ENCODE data around the gene LAMA2.

The LAMA2 gene

DNA sequence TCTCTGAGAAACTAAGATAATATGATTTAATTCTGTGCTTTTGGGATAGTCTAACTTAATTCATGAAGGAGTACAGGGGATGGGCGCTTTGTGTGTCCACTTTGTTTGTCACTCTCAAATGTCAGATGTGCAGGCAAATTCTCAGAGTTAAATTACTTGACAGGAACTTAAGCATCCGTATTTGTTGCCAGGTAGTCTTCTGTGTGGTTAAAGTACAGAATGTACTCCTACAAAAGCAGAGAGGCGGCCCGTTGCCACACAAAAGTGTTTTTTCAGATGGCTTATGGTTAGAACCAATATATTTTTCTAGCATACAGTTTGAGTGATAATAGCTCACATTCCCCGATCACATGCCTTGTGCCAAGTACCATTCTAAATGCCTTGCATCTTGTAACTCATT is 234.4 kb downstream of the LAMA2 start:
- Histone ChIP-seq H3K4me1 (ENCODE audit: insufficient read depth, low read length) (no peaks in the 10 kb centered on the region), H3K9me3 (ENCODE audit: control insufficient read depth, insufficient read depth, low read length) (no peaks in the 10 kb centered on the region), H3K9ac (ENCODE audit: low read depth, low read length) (no peak overlapping the region), H3K36me3 (ENCODE audit: insufficient read depth, low read length) (no peaks in the 10 kb centered on the region)

DNA sequence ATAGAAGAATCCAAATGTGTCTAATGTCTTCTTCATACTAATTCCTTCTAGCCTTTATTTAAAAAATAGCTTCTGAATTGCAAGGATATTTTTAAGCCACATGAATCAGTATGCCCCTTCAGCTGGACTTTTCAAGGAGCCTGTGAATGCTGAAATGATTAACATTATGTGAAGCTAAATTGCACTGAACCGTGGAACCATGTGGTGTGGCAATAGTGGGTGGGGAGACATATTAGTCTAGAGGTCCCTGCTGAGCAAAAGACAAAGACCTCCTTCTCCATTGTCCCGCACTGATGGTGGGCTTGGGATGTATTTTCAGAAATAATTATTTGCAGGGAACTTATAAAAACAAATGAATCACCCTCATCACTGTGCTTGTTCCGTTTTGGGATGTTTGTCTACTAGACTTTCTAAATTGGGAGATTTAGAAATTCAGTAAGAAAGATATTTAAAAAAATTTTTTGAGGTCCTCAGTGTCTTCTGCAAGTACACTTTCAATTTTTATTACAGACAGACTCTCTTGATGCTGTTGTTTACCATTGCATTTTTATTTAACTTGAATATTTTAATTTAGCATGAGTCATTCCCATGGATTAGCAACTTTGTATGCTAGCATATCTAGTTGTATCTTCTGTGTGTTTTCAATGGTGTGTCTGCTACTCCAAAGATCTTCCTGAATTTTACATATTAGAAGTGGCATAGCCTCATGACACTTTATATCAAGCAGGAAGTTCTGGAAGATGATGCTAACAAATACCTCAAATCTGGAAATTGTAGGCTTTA is 238.1 kb downstream of the LAMA2 start:
- no peak overlapping the region for H3K9ac ChIP-seq (ENCODE audit: low read depth, low read length)
- no peaks in the 10 kb centered on the region for H3K9me3 ChIP-seq (ENCODE audit: control insufficient read depth, insufficient read depth, low read length)
- H3K4me1 ChIP-seq (ENCODE audit: insufficient read depth, low read length), result no peaks in the 10 kb centered on the region
- no peaks in the 10 kb centered on the region for H3K36me3 ChIP-seq (ENCODE audit: insufficient read depth, low read length)

- Histone ChIP-seq H3K4me1 (ENCODE audit: insufficient read depth, low read length) (no peaks in the 10 kb centered on the region), H3K9me3 (ENCODE audit: control insufficient read depth, insufficient read depth, low read length) (no peaks in the 10 kb centered on the region), H3K36me3 (ENCODE audit: insufficient read depth, low read length) (no peaks in the 10 kb centered on the region), H3K9ac (ENCODE audit: low read depth, low read length) (no peak overlapping the region)
These were observed 241.4 kb downstream of the LAMA2 start for GRCh38 chr6:129124347-129124746.

GRCh38 chr6:129130106-129130505 is 247.2 kb downstream of the LAMA2 start:
- no peak overlapping the region for H3K9ac ChIP-seq (ENCODE audit: low read depth, low read length)
- H3K9me3 ChIP-seq (ENCODE audit: control insufficient read depth, insufficient read depth, low read length), result no peaks in the 10 kb centered on the region
- H3K36me3 ChIP-seq (ENCODE audit: insufficient read depth, low read length), result no peaks in the 10 kb centered on the region
- no peaks in the 10 kb centered on the region for H3K4me1 ChIP-seq (ENCODE audit: insufficient read depth, low read length)

DNA sequence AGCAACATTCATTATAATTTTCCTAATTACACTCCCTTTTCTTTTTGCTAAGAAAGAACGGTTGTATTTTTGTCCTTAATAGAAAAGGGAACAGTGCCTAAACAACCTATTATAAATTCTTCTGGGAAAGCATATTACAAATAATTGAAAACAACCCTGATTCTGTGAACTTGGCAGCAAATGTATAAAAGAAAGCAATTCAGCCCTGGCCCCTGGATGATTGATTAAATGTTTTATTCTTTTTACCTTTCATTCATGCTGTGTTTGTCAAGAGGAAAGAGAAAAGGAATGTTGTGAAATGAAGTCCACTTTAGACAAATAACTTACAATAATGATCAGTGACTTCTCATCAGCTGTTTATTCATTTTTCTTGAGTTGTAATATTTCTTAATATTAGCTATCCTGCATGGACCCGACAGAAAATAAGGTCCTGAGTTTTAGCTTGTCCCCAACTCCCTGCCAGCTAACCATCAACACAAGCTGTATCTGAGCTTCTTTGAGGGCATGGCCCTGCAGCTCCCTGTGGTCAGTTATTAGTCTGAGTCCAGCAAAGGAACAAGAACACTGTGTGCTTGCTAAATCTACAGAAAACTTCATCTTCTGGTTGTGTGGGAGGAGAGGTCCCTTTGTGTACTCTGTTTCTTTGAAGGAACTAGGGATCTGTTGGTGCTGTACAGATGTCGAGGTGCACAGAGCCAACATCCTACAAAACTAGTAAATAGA is 248.2 kb downstream of the LAMA2 start:
- no peak overlapping the region for H3K9ac ChIP-seq (ENCODE audit: low read depth, low read length)
- no peaks in the 10 kb centered on the region for H3K4me1 ChIP-seq (ENCODE audit: insufficient read depth, low read length)
- no peaks in the 10 kb centered on the region for H3K36me3 ChIP-seq (ENCODE audit: insufficient read depth, low read length)
- H3K9me3 ChIP-seq (ENCODE audit: control insufficient read depth, insufficient read depth, low read length), result no peaks in the 10 kb centered on the region

DNA sequence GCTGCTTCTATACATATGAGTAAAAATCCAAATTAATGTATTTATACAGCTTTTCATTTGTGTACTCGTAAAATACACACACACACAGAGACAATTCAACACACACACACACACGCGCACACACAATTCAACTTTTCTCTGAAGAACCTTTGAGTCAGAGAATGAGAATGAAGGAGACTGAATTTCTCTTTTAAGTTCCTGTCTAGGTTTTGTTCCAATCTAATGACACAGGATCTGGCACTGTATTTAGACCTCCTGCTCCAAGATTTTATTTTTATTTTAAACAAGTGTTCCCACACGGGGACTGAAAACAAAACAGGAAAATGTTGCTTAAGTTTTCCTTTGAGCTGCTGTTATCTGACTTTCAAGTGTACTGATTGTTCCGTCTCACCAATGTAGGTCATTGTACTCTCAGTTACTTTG is 250.8 kb downstream of the LAMA2 start:
- no peaks in the 10 kb centered on the region for H3K9me3 ChIP-seq (ENCODE audit: control insufficient read depth, insufficient read depth, low read length)
- H3K9ac ChIP-seq (ENCODE audit: low read depth, low read length), result no peak overlapping the region
- no peaks in the 10 kb centered on the region for H3K36me3 ChIP-seq (ENCODE audit: insufficient read depth, low read length)
- H3K4me1 ChIP-seq (ENCODE audit: insufficient read depth, low read length), result no peaks in the 10 kb centered on the region

- Histone ChIP-seq H3K9ac (ENCODE audit: low read depth, low read length) (no peak overlapping the region), H3K9me3 (ENCODE audit: control insufficient read depth, insufficient read depth, low read length) (no peaks in the 10 kb centered on the region)
These were observed 251.6 kb downstream of the LAMA2 start for GRCh38 chr6:129134535-129134934.

GRCh38 chr6:129135451-129135850 is 252.5 kb downstream of the LAMA2 start:
- H3K4me1 ChIP-seq (ENCODE audit: insufficient read depth, low read length), result no peaks in the 10 kb centered on the region
- H3K9me3 ChIP-seq (ENCODE audit: control insufficient read depth, insufficient read depth, low read length), result no peaks in the 10 kb centered on the region
- H3K9ac ChIP-seq (ENCODE audit: low read depth, low read length), result no peak overlapping the region
- H3K36me3 ChIP-seq (ENCODE audit: insufficient read depth, low read length), result no peaks in the 10 kb centered on the region

More at GRCh38 chr6:129134535-129134934, 251.6 kb downstream of the LAMA2 start:
- H3K4me1 ChIP-seq (ENCODE audit: insufficient read depth, low read length), result no peaks in the 10 kb centered on the region
- no peaks in the 10 kb centered on the region for H3K36me3 ChIP-seq (ENCODE audit: insufficient read depth, low read length)

GRCh38 chr6:129136751-129137150 is 253.8 kb downstream of the LAMA2 start:
- no peaks in the 10 kb centered on the region for H3K4me1 ChIP-seq (ENCODE audit: insufficient read depth, low read length)
- H3K36me3 ChIP-seq (ENCODE audit: insufficient read depth, low read length), result no peaks in the 10 kb centered on the region
- H3K9ac ChIP-seq (ENCODE audit: low read depth, low read length), result no peak overlapping the region
- no peaks in the 10 kb centered on the region for H3K9me3 ChIP-seq (ENCODE audit: control insufficient read depth, insufficient read depth, low read length)

DNA sequence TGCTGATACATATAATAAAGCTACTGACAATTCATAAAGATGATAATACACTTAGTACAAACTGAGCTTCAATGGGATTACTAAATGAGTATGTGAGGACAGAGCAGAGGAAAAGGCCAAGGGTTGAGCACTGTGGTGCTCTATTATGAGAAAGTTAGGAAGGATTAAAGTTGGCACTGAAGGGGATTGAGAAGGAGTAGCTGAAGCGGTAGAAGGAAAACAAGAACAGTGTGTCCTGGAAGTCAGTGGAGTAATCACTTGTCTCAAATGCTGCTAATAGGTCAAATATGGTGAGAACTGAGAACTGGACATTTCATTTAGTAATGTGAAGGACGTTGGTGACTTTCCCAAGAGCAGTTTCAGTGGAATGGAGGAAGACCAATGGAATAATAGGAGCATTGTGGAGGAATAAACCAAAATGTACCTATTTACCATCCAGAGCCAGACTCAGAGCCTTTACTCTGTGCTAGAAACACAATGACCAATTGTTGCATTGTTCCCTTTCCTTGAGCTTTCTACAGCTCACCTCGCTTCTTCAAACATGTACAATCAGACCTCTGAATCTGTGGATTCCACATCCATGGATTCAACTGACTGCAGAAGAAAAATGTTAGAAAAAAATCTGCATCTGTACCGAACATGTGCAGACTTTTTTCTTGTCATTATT is 255.9 kb downstream of the LAMA2 start:
- Histone ChIP-seq H3K36me3 (ENCODE audit: insufficient read depth, low read length) (no peaks in the 10 kb centered on the region), H3K9me3 (ENCODE audit: control insufficient read depth, insufficient read depth, low read length) (no peaks in the 10 kb centered on the region), H3K9ac (ENCODE audit: low read depth, low read length) (no peak overlapping the region), H3K4me1 (ENCODE audit: insufficient read depth, low read length) (no peaks in the 10 kb centered on the region)

DNA sequence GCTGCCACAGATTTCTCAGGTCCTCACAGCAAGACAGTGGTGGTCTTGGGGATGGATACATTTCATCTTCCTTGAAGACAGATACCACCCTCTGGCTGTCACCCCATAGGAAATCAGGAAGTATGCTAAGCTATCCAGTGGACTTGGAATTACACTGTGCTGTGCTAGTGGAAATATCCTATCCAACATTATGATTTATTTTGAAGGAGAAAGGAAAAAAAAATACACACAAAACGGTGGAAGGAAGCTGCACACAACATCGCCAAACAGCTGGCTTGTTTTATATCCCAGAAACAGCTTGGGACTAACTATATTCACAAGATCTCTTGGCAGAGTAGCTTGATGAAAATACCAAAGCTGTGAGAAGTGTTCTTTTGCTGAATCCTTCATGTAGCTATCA is 257.6 kb downstream of the LAMA2 start:
- H3K4me1 ChIP-seq (ENCODE audit: insufficient read depth, low read length), result no peaks in the 10 kb centered on the region
- no peak overlapping the region for H3K9ac ChIP-seq (ENCODE audit: low read depth, low read length)
- no peaks in the 10 kb centered on the region for H3K9me3 ChIP-seq (ENCODE audit: control insufficient read depth, insufficient read depth, low read length)
- H3K36me3 ChIP-seq (ENCODE audit: insufficient read depth, low read length), result no peaks in the 10 kb centered on the region

DNA sequence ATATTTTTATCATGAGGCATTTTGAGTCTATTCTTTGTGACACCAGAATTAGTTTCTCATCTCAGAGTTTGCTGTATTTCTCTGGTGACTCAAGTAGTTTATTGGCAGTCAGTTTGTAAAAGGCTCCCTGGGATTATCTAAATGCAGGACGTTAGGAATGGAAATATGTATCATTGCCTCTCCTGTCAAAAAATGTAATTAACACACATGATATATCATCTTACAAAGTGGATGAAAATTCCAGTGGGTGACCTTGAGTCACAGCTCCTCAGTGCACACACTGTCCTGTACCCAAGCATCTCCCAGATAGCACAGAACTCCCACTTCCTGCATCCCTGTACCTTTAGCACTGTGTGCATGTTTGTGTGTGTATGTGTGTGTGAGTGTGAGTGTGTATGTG is 258.6 kb downstream of the LAMA2 start:
- Histone ChIP-seq H3K9ac (ENCODE audit: low read depth, low read length) (no peak overlapping the region), H3K4me1 (ENCODE audit: insufficient read depth, low read length) (no peaks in the 10 kb centered on the region), H3K9me3 (ENCODE audit: control insufficient read depth, insufficient read depth, low read length) (no peaks in the 10 kb centered on the region)

GRCh38 chr6:129146902-129147301 is 264.0 kb downstream of the LAMA2 start:
- no peak overlapping the region for H3K9ac ChIP-seq (ENCODE audit: low read depth, low read length)
- no peaks in the 10 kb centered on the region for H3K4me1 ChIP-seq (ENCODE audit: insufficient read depth, low read length)
- no peaks in the 10 kb centered on the region for H3K9me3 ChIP-seq (ENCODE audit: control insufficient read depth, insufficient read depth, low read length)
- no peaks in the 10 kb centered on the region; the same call in 1 of the 2 replicates for H3K36me3 ChIP-seq (ENCODE audit: insufficient read depth, low read length)

More for the DNA sequence above, 258.6 kb downstream of the LAMA2 start:
- H3K36me3 ChIP-seq (ENCODE audit: insufficient read depth, low read length), result no peaks in the 10 kb centered on the region

DNA sequence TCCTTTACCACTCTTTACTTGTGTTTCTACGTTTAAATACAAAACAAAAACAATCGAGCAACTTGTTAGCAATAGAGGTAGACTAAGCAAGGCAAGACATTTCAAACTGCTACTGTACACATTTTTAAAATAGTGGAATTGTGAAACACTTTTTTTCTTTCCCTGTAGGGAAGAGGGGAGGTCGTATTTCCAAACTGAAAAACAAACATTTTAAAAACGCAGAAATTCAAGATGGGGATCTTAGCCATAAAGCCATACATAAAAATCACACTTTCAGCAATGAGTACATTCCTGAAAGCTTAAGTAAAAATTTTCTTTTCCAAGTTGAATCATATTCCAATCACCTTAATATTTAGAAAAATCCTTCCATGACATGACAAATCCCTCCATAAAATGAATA is 267.6 kb downstream of the LAMA2 start:
- H3K9me3 ChIP-seq (ENCODE audit: control insufficient read depth, insufficient read depth, low read length), result no peaks in the 10 kb centered on the region
- no peak overlapping the region for H3K9ac ChIP-seq (ENCODE audit: low read depth, low read length)
- no peaks in the 10 kb centered on the region; the same call in 1 of the 2 replicates for H3K36me3 ChIP-seq (ENCODE audit: insufficient read depth, low read length)
- no peaks in the 10 kb centered on the region for H3K4me1 ChIP-seq (ENCODE audit: insufficient read depth, low read length)

All from ES-I3 (cell line).